ENCODE results near the gene AQP4.

- TF ChIP-seq, protein P1, sequence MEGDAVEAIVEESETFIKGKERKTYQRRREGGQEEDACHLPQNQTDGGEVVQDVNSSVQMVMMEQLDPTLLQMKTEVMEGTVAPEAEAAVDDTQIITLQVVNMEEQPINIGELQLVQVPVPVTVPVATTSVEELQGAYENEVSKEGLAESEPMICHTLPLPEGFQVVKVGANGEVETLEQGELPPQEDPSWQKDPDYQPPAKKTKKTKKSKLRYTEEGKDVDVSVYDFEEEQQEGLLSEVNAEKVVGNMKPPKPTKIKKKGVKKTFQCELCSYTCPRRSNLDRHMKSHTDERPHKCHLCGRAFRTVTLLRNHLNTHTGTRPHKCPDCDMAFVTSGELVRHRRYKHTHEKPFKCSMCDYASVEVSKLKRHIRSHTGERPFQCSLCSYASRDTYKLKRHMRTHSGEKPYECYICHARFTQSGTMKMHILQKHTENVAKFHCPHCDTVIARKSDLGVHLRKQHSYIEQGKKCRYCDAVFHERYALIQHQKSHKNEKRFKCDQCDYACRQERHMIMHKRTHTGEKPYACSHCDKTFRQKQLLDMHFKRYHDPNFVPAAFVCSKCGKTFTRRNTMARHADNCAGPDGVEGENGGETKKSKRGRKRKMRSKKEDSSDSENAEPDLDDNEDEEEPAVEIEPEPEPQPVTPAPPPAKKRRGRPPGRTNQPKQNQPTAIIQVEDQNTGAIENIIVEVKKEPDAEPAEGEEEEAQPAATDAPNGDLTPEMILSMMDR (conservative IDR thresholded peaks at IDR 0.05; ENCODE audit: low read length), result no peak
- no peak for TF ChIP-seq EZH2phosphoT487 (IDR thresholded peaks at IDR 0.05; ENCODE audit: borderline replicate concordance, low read depth, low read length)
Observed at GRCh38 chr18:26874283-26874682, 8.8 kb upstream of the AQP4 start.

Data from OCI-LY7 (cell line).